GM19043 (cell line): ENCODE data around the gene RELN.

ENCODE experiments used
- ATAC-seq: cut with Tn5 transposase; IDR thresholded peaks from one replicate; pipeline ENCODE4 v1.9.1; 2021; ENCODE audit warnings: low read depth; ENCODE audit not compliant: unreplicated experiment

The RELN gene

GRCh38 chr7:103991406-103991805 lies 1.9 kb upstream of the RELN start:
- ATAC-seq, result no peak

GRCh38 chr7:103990991-103991390 lies 1.5 kb upstream of the RELN start:
- no peak for ATAC-seq

GRCh38 chr7:103989785-103990767 lies 618 bp upstream of the RELN start:
- ATAC-seq, result no peak

GRCh38 chr7:103988468-103989199 lies 824 bp downstream of the RELN start:
- ATAC-seq, result no peak

GRCh38 chr7:103987451-103987850 lies 2.0 kb downstream of the RELN start:
- no peak for ATAC-seq

GRCh38 chr7:103985565-103986126 lies 3.8 kb downstream of the RELN start:
- no peak for ATAC-seq

- no peak for ATAC-seq
Observed at GRCh38 chr7:103984050-103984449, 5.4 kb downstream of the RELN start.

GRCh38 chr7:103983201-103983977 lies 6.1 kb downstream of the RELN start:
- no peak for ATAC-seq

- ATAC-seq, result no peak
Observed at GRCh38 chr7:103981003-103981423, 8.4 kb downstream of the RELN start.

- ATAC-seq, result no peak
Observed at GRCh38 chr7:103972779-103973434, 16.6 kb downstream of the RELN start.

- no peak for ATAC-seq
Observed at GRCh38 chr7:103967401-103967800, 22.1 kb downstream of the RELN start.

- no peak for ATAC-seq
Observed at GRCh38 chr7:103966593-103967277, 22.7 kb downstream of the RELN start.

- no peak for ATAC-seq
Observed at GRCh38 chr7:103964269-103964668, 25.2 kb downstream of the RELN start.

GRCh38 chr7:103962070-103962469 lies 27.4 kb downstream of the RELN start:
- no peak for ATAC-seq

GRCh38 chr7:103958284-103958818 lies 31.1 kb downstream of the RELN start:
- no peak for ATAC-seq

- ATAC-seq, result no peak
Observed at GRCh38 chr7:103955985-103956384, 33.5 kb downstream of the RELN start.

- ATAC-seq, result no peak
Observed at GRCh38 chr7:103952408-103952807, 37.0 kb downstream of the RELN start.

- no peak for ATAC-seq
Observed at GRCh38 chr7:103951311-103951710, 38.1 kb downstream of the RELN start.

- no peak for ATAC-seq
Observed at GRCh38 chr7:103949374-103949773, 40.1 kb downstream of the RELN start.
